Measurements from ENCODE around the gene RNF114. TPM values are rescaled to one million over a fixed set of nuclear protein-coding genes. Genes with fewer than 3 reads are reported as not detected.
"Not testable (repeated sequence)": the region's sequence is repeated elsewhere in the genome, so short reads cannot be mapped to it uniquely, and the experiment has no call there.

The RNF114 gene
- total RNA-seq, 6 experiments from 2014 or later = 51.6 to 61.0 (median 56.1) TPM

DNA sequence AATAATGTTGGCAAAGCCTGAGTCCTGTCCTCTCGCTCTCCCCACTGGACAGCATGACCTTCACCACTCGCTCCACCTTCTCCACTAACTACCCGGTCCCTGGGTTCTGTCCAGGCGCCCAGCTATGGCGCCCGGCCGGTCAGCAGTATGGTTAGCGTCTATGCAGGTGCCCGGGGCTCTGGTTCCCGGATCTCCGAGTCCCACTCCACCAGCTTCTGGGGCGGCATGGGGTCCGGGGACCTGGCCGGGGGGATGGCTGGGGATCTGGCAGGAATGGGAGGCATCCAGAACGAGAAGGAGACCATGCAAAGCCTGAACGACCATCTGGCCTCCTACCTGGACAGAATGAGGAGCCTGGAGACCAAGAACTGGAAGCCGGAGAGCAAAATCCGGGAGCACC lies 20.5 kb downstream of the RNF114 start:
- TF ChIP-seq, protein P1, sequence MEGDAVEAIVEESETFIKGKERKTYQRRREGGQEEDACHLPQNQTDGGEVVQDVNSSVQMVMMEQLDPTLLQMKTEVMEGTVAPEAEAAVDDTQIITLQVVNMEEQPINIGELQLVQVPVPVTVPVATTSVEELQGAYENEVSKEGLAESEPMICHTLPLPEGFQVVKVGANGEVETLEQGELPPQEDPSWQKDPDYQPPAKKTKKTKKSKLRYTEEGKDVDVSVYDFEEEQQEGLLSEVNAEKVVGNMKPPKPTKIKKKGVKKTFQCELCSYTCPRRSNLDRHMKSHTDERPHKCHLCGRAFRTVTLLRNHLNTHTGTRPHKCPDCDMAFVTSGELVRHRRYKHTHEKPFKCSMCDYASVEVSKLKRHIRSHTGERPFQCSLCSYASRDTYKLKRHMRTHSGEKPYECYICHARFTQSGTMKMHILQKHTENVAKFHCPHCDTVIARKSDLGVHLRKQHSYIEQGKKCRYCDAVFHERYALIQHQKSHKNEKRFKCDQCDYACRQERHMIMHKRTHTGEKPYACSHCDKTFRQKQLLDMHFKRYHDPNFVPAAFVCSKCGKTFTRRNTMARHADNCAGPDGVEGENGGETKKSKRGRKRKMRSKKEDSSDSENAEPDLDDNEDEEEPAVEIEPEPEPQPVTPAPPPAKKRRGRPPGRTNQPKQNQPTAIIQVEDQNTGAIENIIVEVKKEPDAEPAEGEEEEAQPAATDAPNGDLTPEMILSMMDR (IDR thresholded peaks at IDR 0.05) = no peak
- Mint-ChIP-seq H3K4me1 (ENCODE audit: low read depth) (peaks cover 30% of the 10 kb centered on the region), H3K27ac (no peak overlapping the region), H3K27me3 (ENCODE audit: insufficient read depth) (peaks cover 2% of the 10 kb centered on the region), H3K9me3 (no peaks in the 10 kb centered on the region), H3K36me3 (ENCODE audit: low read depth) (peaks cover 43% of the 10 kb centered on the region), H3K4me3 (no peak overlapping the region)
- DNase-seq = no peak

DNA sequence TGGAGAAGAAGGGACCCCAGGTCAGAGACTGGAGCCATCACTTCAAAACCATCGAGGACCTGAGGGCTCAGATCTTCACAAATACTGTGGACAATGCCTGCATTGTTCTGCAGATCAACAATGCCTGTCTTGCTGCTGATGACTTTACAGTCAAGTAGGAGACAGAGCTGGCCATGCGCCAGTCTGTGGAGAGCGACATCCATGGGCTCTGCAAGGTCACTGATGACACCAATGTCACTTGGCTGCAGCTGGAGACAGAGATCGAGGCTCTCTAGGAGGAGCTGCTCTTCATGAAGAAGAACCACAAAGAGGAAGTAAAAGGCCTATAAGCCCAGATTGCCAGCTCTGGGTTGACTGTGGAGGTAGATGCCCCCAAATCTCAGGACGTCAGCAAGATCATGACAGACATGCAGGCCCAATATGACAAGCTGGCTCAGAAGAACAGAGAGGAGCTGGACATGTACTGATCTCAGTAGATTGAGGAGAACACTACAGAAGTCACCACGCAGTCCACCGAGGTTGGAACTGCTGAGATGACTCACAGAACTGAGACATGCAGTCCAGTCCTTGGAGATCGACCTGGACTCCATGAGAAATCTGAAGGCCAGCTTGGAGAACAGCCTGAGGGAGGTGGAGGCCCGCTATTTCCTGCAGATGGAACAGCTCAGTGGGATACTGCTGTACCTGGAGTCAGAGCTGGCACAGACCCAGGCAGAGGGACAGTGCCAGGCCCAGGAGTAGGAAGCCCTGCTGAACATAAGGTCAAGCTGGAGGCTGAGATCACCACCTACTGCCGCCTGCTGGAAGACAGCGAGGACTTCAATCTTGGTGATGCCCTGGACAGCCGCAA lies 21.1 kb downstream of the RNF114 start:
- H3K27ac Mint-ChIP-seq = peak overlapping the region; percentile 50
- H3K9me3 Mint-ChIP-seq; H3K4me3 Mint-ChIP-seq; H3K27me3 Mint-ChIP-seq (ENCODE audit: insufficient read depth): not testable (repeated sequence)
- H3K36me3 Mint-ChIP-seq (ENCODE audit: low read depth) = peaks cover 41% of the 10 kb centered on the region
- H3K4me1 Mint-ChIP-seq (ENCODE audit: low read depth) = peaks cover 24% of the 10 kb centered on the region
- DNase-seq = peak; percentile 14

DNA sequence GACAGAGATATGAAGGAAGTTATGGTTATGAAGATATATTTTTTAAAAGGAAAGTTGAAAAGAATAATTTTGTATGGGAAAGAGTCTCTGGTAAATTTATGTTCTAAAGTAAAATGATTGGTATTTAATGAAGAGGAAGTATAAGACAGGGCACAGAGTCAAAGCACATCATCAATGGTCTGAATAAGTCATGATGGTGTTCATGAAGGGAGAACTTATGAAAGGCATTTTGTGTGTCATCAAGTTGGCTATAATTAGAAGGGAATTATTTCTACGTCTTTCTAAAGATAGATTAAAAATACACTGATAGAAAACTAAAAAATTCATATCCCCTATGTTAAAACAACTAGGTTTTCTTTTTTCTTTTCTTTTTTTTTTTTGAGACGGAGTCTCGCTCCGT lies 25.2 kb downstream of the RNF114 start:
- TF ChIP-seq, protein P1 (IDR thresholded peaks at IDR 0.05) = no peak
- Mint-ChIP-seq H3K9me3 (no peaks in the 10 kb centered on the region), H3K27me3 (ENCODE audit: insufficient read depth) (peaks cover 2% of the 10 kb centered on the region; the same call in 1 of the 2 replicates), H3K36me3 (ENCODE audit: low read depth) (peaks cover 29% of the 10 kb centered on the region), H3K27ac (peak overlapping the region; percentile 3; the same call in 1 of the 2 replicates), H3K4me1 (ENCODE audit: low read depth) (peaks cover 22% of the 10 kb centered on the region), H3K4me3 (no peak overlapping the region)
- DNase-seq = no peak

DNA sequence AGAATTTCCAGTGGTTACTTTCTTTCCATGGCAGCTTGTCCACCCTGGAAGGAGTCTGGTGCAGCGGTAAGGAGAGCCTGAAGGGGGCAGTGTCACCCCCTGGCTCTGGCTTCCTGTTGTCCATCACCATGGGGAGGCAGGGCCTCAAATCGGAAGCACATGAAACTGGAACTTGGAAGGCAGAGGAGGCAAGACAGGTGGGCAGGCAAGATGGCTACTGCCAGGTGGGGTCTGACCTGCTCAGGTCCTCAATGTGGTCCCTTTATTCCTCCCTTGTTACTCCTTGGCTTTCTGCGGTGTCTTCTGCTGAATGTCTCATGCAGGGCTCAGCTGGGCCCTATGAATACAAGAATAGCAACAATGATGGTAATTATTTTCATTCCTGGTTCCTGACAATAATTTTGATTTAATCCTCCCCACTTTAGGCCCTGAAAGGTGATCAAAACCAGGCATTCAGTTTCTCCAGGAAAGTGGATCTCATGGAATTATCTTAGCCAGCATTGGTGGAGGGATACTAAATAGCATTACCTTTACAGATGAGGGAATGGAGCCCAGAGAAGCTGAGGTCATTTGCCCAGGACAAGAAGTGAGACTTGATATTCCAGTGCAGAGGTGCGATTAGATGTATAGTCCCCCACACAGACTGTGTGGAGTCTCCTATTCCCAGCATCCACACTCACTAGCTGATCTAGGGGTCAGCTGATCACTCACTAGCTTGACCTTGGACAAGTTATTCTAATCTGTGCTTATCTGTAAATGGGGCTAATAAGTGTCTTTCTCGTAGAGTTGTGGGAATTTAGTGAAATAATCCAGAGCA lies 29.0 kb downstream of the RNF114 start:
- Mint-ChIP-seq H3K4me3 (no peak overlapping the region), H3K27ac (no peak overlapping the region), H3K9me3 (no peaks in the 10 kb centered on the region), H3K36me3 (ENCODE audit: low read depth) (peaks cover 6% of the 10 kb centered on the region), H3K4me1 (ENCODE audit: low read depth) (peaks cover 28% of the 10 kb centered on the region), H3K27me3 (ENCODE audit: insufficient read depth) (no peaks in the 10 kb centered on the region)
- TF ChIP-seq, protein P1 (IDR thresholded peaks at IDR 0.05) = peak; percentile 78
- no peak for DNase-seq

DNA sequence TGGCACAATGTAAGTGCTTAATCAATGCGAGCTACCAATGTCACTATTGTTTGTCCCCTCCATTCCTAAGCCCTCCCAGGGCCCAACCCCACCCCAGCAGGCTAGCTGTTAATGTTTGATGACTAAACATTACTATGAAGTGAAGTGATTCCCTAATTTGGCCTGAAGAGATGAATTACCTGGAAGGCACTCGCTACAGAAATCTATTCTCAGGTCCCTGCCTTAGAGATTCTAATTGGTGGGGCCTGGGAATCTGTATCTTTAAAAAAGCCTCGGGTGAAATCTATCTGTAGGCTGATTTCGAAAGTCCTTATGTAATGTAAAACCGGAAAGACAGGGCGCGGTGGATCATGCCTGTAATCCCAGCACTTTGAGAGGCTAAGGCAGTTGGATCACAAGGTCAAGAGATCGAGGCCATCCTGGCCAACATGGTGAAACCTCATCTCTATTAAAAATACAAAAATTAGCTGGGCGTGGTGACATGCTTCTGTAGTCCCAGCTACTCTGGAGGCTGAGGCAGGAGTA lies 29.6 kb downstream of the RNF114 start:
- DNase-seq = no peak
- no peak overlapping the region for H3K4me3 Mint-ChIP-seq
- H3K9me3 Mint-ChIP-seq = no peaks in the 10 kb centered on the region
- TF ChIP-seq, protein P1 (IDR thresholded peaks at IDR 0.05) = no peak
- H3K27me3 Mint-ChIP-seq (ENCODE audit: insufficient read depth) = no peaks in the 10 kb centered on the region
- no peak overlapping the region for H3K27ac Mint-ChIP-seq
- peaks cover 28% of the 10 kb centered on the region for H3K4me1 Mint-ChIP-seq (ENCODE audit: low read depth)
- H3K36me3 Mint-ChIP-seq (ENCODE audit: low read depth) = peaks cover 6% of the 10 kb centered on the region

All from HFFc6 (cell line).